HCT116 (cell line): ENCODE results near the gene SLX9. TPM values are rescaled to one million over a fixed set of nuclear protein-coding genes. Genes with fewer than 3 reads are reported as not detected.

Source experiments
- ATAC-seq: fragments of 200-7000 bp; cut with Tn5 transposase; 2 replicates; pipeline ENCODE4 v1.9.1; 2020; ENCODE audit warnings: mild to moderate bottlenecking, moderate library complexity
- BruUV-seq: library from RNA; stranded (reverse); fragments of 400-500 nt; replicated peaks from 2 replicates; lab custom pipeline; 2021; lab: Mats Ljungman, UMichigan
- CTCF ChIA-PET: fragments of 300-600 bp; sonication (Branson Sonifier 250); formaldehyde crosslinking; loops from one replicate; lab custom pipeline; 2021; ENCODE audit warnings: antibody characterized with exemption; lab: Charles Lee
- POLR2A ChIA-PET: fragments of 300-600, 350-600 bp; sonication (Branson Sonifier 250); formaldehyde crosslinking; loops from one replicate; lab custom pipeline; 2021; ENCODE audit warnings: antibody characterized with exemption; lab: Charles Lee
- RAD21 ChIA-PET, 2 experiments: fragments of 300-600 bp; sonication (Branson Sonifier 250); formaldehyde crosslinking; loops; one replicate each; lab custom pipeline; 2023; ENCODE audit warnings: low total read pairs in 2 of 2; ENCODE audit not compliant: uncharacterized antibody in 2 of 2, unreplicated experiment in 2 of 2, low non-redundant PET in 1 of 2; lab: Charles Lee
- DNase-seq: peaks from one replicate; pipeline ENCODE4 v3.0.0-alpha.2; 2010; ENCODE audit warnings: low read depth, low spot score
- H2AFZ ChIP-seq: fragments of 200-600 bp; shearing (Covaris generic), sonication (generic); 2 replicates; pipeline ENCODE4 v1.6.1; 2017; ENCODE audit warnings: low read depth, mixed run types, mixed read lengths, antibody characterized with exemption, low read length; ENCODE audit not compliant: poor library complexity, severe bottlenecking
- H3K27ac ChIP-seq: 2 replicates; pipeline ENCODE4 v1.5.1; 2012; ENCODE audit warnings: low read depth, low read length
- H3K27me3 ChIP-seq: fragments of 200-600 bp; sonication (generic); 2 replicates; pipeline ENCODE4 v1.6.1; 2016; ENCODE audit warnings: mixed run types, low read length, mixed read lengths; ENCODE audit not compliant: insufficient read depth
- H3K36me3 ChIP-seq, 2 experiments: fragments of 200-500 bp in 1 of 2; fragments of 200-600 bp in 1 of 2; sonication (Bioruptor generic) in 1 of 2; sonication (generic) in 1 of 2; 2 replicates each; pipeline versions ENCODE4 v1.5.1 to v1.6.1; 2014 to 2016; ENCODE audit warnings: low read length in 2 of 2, inconsistent platforms in 1 of 2, mixed read lengths in 1 of 2, mixed run types in 1 of 2; ENCODE audit not compliant: insufficient read depth in 2 of 2, control insufficient read depth in 1 of 2
- H3K4me1 ChIP-seq, 2 experiments: fragments of 200-600 bp in 1 of 2; sonication (generic) in 1 of 2; 2 replicates each; pipeline versions ENCODE4 v1.5.1 to v1.6.1; 2012 to 2017; ENCODE audit warnings: low read length in 2 of 2, inconsistent platforms in 1 of 2, mild to moderate bottlenecking in 1 of 2, mixed read lengths in 1 of 2, mixed run types in 1 of 2, moderate library complexity in 1 of 2; ENCODE audit not compliant: insufficient read depth in 2 of 2, control insufficient read depth in 1 of 2
- H3K4me2 ChIP-seq: fragments of 200-600 bp; sonication (generic); 2 replicates; pipeline ENCODE4 v1.6.1; 2017; ENCODE audit warnings: mixed run types, low read length, mixed read lengths
- H3K4me3 ChIP-seq, 2 experiments: fragments of 200-600 bp in 1 of 2; sonication (generic) in 1 of 2; replicated peaks in 1 of 2; 2 replicates each; pipeline ENCODE4 v1.5.1; 2011 to 2016; ENCODE audit warnings: low read length in 2 of 2, control low read depth in 1 of 2, low read depth in 1 of 2, mild to moderate bottlenecking in 1 of 2, mixed read lengths in 1 of 2, mixed run types in 1 of 2
- H3K79me2 ChIP-seq: fragments of 200-600 bp; sonication (generic); 2 replicates; pipeline ENCODE4 v1.6.1; 2017; ENCODE audit warnings: mild to moderate bottlenecking, mixed run types, low read length, moderate library complexity, mixed read lengths; ENCODE audit not compliant: insufficient read depth
- H3K9ac ChIP-seq: fragments of 200-600 bp; sonication (generic); 2 replicates; pipeline ENCODE4 v1.6.1; 2016; ENCODE audit warnings: low read length, mixed read lengths
- H3K9me2 ChIP-seq: fragments of 200-600 bp; sonication (generic), shearing (Covaris generic); 2 replicates; pipeline ENCODE4 v1.6.1; 2017; ENCODE audit warnings: mixed run types, mild to moderate bottlenecking, moderate library complexity; ENCODE audit not compliant: insufficient read depth
- H3K9me3 ChIP-seq, 2 experiments: fragments of 200-500 bp in 1 of 2; fragments of 200-600 bp in 1 of 2; sonication (Bioruptor generic) in 1 of 2; sonication (generic) in 1 of 2; 2 replicates each; pipeline ENCODE4 v1.6.1; 2014 to 2017; ENCODE audit warnings: low read length in 2 of 2, mixed read lengths in 2 of 2, inconsistent platforms in 1 of 2, low read depth in 1 of 2, mild to moderate bottlenecking in 1 of 2, mixed run types in 1 of 2, moderate library complexity in 1 of 2; ENCODE audit not compliant: control insufficient read depth in 1 of 2, insufficient read depth in 1 of 2
- H4K20me1 ChIP-seq: fragments of 200-600 bp; sonication (generic), shearing (Covaris generic); 2 replicates; pipeline ENCODE4 v1.6.1; 2017; ENCODE audit warnings: mixed run types, mild to moderate bottlenecking, moderate library complexity; ENCODE audit not compliant: insufficient read depth
- CBX3 ChIP-seq: IDR thresholded peaks from 2 replicates; pipeline ENCODE4 v1.6.1; 2012; ENCODE audit warnings: low read depth
- EGR1 ChIP-seq: IDR thresholded peaks from 2 replicates; pipeline ENCODE4 v1.6.1; 2012; ENCODE audit warnings: low read depth
- POLR2AphosphoS5 ChIP-seq: IDR thresholded peaks from 2 replicates; pipeline ENCODE4 v1.6.1; 2011; ENCODE audit warnings: mild to moderate bottlenecking, low read depth, low read length, moderate library complexity
- RAD21 ChIP-seq: IDR thresholded peaks from 2 replicates; pipeline ENCODE4 v1.6.1; 2012; ENCODE audit warnings: low read depth, mild to moderate bottlenecking
- YY1 ChIP-seq: IDR thresholded peaks from 2 replicates; pipeline ENCODE4 v1.6.1; 2011; ENCODE audit warnings: low read length, low read depth, moderate library complexity, mild to moderate bottlenecking; ENCODE audit not compliant: insufficient replicate concordance; ENCODE audit errors: extremely low read depth
- ZNF274 ChIP-seq: fragments of 200-500 bp; sonication (Bioruptor generic); IDR thresholded peaks from 2 replicates; pipeline ENCODE4 v1.6.1; 2014; ENCODE audit warnings: mild to moderate bottlenecking, low read depth, low read length, inconsistent platforms
- intact Hi-C: fragments of 100-400 bp; cut with micrococcal nuclease; formaldehyde crosslinking; loops from 2 replicates; pipeline ENCODE4 v1.10.0; 2022
- total RNA-seq: library from RNA; stranded (reverse); gene quantifications from one replicate; pipeline ENCODE4 v1.2.1, GENCODE V29; 2021; ENCODE audit not compliant: unreplicated experiment
- TF ChIP-seq, protein P1 (sequence below): IDR thresholded peaks from 2 replicates; pipeline ENCODE4 v1.6.1; 2012

The SLX9 gene
- total RNA-seq, 1 experiment from 2014 or later = 61.9 TPM

DNA sequence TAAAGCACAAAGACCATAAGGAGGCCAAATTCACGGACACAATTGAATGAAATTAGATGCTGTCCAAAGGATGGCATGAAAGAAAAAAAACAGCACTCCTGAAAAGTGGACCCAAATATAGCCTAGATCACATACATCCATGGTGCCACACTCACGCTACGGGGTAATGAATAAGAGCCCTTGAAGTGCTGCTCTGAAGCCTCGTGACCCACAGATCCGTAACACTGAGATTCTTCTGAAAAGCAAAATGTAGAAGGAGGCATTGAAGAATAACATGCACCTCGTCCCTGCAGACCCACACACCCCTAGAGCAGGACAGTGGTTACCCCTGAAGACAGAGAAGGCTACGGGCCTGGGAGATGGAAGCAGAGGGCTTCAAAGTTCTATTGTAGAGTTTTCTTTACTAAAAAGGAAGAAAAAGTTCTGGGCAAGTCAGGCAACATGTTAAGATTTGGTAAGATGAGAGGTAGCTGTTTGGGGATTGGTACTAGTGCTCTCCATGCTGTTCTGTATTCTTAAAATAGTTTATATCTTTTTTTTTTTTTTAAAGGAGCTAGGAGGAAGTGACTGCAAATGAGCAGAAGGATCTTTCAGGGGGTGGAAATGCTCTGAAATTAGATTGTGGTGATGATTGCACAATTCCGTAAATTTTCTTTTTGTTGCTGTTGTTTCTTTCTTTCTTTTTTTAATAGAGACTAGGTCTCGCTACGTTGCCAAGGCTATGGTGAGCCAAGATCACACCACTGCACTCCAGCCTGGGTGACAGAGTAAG lies 15.0 kb upstream of the SLX9 start (continued):
- TF ChIP-seq EGR1 (no peak), CBX3 (no peak), POLR2AphosphoS5 (no peak), RAD21 (no peak)

DNA sequence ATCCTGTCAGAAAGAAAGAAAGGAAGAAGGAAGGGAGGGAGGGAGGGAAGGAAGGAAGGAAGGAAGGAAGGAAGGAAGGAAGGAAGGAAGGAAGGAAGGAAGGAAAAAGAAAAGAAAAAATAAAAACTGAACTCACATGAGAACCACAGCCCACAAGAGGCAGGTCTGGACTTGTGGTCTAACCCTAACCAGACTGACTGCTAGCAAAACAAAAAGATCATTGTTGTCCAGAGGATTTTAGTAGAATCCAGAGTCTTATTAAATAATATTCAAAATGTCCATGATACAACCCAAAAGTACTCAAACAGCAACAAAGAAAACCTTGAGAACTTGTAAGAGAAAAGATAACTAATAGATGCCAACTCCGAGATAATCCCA lies 14.5 kb upstream of the SLX9 start:
- Histone ChIP-seq H3K79me2 (no peaks in the 10 kb centered on the region), H3K27me3 (peaks cover 70% of the 10 kb centered on the region), H2AFZ (no peak overlapping the region)
- no TSS peak for BruUV-seq
- DNase-seq = no peak
- RAD21 ChIA-PET = no interaction called here
- TF ChIP-seq YY1 = no peak
- no peak for TF ChIP-seq ZNF274
- TF ChIP-seq, protein P1, sequence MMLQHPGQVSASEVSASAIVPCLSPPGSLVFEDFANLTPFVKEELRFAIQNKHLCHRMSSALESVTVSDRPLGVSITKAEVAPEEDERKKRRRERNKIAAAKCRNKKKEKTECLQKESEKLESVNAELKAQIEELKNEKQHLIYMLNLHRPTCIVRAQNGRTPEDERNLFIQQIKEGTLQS = no peak
- TF ChIP-seq, all 23 proteins: peak for 0
- Histone ChIP-seq H3K4me2 (no peak overlapping the region), H3K36me3 (no peaks in the 10 kb centered on the region), H3K4me3 (no peak overlapping the region), H4K20me1 (no peaks in the 10 kb centered on the region), H3K9me2 (no peaks in the 10 kb centered on the region), H3K9me3 (no peaks in the 10 kb centered on the region), H3K4me1 (peaks cover 20 to 34% of the 10 kb centered on the region in 2 experiments), H3K27ac (no peak overlapping the region), H3K9ac (no peak overlapping the region)
- ChIA-PET CTCF (no interaction called here), POLR2A (no interaction called here)
- intact Hi-C loops = loop anchor here (5.0 kb wide), 1 partner anchor 33 kb away; no protein-coding TSS in a partner anchor
- no peak for ATAC-seq
